Activated CD4-positive, alpha-beta T cell treated with anti-CD3 and anti-CD28 coated beads, Interleukin-2, amount 50 U/mL, for 4 hours (primary cell): Measurements from ENCODE around the gene RRP1.

ENCODE experiments used
- DNase-seq, 2 experiments: peaks; one replicate each; pipeline ENCODE4 v3.0.0-alpha.2; 2020

Gene RRP1

DNA sequence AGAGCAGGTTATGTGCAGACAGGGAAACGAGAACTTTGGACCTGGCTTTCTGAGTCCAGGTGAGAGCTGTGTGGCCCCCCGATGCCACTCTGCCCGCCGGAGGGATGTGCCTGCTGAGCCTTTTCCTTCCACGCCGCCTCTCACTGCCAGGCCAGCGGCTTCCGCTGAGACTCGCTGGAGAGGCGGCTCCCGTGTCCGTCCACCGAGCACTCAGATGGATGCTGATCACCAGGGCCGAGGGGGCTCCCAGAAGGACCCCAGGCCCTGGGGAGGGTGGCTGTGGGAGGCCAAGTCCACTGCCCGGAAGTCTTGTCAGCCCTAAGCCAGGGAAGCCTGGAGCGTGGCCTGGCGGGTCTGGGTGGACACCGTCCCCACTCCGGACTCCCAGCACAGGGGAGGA is 29.7 kb upstream of the RRP1 start:
- DNase-seq: no peak

GRCh38 chr21:43760391-43760958 is 28.9 kb upstream of the RRP1 start:
- DNase-seq: no peak

DNA sequence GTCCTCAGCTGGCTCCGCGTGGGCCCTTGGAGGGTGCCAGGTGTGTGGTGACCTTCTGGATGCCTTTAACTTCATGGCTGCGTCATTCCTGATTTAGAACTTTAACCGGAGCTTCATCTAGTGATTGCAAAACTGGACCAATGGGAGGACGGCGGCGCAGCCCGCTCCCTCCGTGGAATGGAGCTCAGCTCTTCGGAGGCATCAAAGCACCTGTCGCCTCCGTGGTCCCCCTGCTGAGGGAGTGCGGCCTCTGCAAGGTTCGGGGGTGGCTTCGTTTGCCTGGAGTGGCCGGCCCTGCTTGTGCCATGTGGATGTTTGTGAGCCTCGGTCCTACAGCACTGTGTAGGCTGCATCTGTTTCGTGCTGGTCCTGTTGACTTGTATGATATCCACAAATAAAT is 27.5 kb upstream of the RRP1 start:
- DNase-seq: no peak

GRCh38 chr21:43762303-43763128 is 26.9 kb upstream of the RRP1 start:
- no peak for DNase-seq

DNA sequence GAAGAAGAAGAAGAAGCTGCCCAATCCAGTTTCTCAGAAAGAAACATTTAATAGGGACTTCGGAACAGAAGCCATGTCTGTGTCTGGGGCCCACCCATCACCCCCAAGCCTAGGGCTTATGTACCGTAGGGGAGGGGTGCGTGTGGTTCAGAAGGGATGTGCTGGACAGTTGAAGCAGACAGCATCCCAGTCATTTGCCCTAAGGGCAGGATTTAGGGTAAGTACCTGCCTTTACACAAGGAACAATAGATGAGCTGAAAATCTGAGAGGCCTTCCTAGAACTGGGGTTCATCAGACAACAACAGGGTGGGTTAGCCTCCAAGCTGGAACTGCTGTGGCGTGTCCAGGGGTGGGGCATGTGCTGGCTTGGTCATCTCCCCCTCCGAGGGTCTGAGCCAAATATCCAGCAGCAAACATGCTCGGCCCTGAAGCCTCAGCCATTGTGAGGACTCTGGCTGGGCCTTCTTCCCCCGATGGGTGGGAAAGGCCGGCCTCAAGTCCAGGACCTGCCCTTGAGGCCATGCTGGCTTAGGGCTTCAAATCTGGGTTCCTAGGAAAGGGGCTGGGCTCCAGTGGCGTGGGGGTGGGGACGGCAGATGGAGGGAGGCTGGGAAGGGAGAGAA is 25.4 kb upstream of the RRP1 start:
- no peak for DNase-seq

- DNase-seq: no peak
These were observed 24.5 kb upstream of the RRP1 start for GRCh38 chr21:43764576-43765495.

DNA sequence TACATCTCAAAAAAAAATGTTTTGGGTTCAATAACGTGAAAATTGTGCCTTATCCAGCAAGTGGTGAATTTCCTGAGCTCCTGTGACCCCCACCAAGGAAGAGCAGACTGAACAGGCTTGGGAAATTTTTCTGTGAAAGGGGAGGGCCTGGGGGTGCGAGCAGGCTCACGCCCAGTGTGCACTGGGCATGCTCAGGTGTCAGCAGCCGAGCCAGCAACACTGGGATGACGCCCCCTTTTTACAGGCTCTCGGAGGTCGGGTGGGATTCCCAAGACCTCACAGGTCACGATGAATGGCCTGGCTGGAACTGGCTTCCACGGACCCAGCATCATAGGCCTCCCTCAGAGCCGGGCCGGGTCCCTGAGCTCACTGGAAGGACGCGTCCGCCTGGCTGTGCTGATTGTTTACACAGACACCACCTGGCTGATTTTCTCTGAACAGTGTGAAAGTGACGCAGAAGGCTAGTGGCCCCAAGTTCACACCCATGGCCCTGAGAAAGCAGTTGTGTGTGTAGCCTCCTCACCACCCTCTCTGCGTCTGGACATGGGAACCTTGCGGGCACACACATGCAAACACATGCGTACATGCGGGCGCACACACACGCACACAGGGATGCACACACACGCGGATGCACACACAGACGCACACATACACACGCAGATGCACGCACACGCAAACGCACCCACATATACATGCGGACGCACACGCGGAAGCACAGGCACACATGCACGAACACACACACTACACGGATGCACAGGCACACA is 22.5 kb upstream of the RRP1 start:
- DNase-seq: no peak

- DNase-seq: no peak
These were observed 21.8 kb upstream of the RRP1 start for GRCh38 chr21:43767498-43767983.

- no peak for DNase-seq
These were observed 21.2 kb upstream of the RRP1 start for GRCh38 chr21:43767984-43768867.

DNA sequence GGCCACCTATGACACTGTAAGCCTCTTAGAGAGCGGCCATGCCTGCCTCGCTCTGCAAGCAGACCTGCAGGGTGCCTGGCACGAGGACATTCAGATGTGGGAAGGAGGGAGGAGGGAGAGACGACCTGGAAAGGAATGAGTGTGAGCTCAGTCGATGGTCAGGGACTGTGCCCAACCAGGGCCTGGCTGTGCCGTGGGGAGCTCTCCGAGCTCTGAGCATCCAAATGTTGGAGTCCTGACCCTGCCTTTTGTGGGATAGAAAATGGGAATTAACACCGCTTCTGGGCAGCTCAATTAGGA is 20.6 kb upstream of the RRP1 start:
- DNase-seq: no peak

DNA sequence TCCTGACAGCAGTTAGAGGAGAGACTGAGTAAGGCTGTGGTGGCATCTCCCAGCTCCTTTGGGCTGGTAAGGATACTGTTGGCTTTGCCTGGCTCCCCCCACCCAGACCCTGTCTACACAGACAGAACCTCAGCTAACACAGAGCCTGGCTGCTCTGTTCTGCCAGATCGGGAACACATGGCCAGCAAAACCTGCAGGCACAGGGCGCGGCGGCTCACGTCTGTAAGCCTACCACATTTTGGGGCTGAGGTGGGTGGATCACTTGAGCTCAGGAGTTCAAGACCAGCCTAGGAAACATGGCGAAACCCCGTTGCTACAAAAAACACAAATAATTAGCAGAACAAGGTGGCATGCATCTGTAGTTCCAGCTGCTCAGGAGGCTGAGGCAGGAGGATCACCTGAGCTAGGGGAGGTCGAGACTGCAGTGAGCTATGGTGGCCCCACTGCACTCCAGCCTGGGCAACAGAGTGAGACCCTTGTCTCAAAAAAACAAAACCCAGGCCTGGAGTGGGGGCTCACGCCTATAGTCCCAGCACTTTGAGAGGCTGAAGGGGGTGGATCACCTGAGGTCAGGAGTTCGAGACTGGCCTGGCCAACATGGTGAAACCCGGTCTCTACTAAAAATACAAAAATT is 19.9 kb upstream of the RRP1 start:
- no peak for DNase-seq

DNA sequence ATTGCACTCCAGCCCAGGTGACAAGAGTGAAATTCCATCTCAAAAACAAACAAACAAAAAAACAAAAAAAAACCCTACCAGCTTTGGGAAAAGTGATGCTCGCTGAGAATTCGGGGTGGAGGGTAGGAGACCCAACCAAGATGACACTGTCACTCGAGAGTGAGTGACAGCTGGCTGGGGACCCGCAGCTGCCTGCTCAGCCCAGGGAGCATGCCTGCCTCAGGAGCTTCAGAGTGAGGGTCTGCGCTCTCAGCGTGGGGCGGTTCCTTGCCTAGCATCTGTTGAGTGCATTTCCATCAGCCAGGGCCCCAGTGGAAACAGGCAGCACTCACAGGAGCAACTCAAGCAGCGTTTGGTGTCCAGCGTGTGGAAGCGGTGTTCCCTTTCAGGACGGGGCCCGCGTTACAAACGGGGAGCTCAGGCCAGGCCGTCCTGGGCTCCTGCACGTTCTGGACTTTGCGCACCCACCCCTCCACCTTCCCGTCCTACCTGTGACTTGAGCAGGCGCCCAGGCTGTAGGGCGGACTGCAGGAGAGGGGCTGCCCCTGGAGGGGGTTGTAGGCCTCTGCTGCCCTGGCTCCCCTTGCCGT is 19.2 kb upstream of the RRP1 start:
- DNase-seq: no peak

DNA sequence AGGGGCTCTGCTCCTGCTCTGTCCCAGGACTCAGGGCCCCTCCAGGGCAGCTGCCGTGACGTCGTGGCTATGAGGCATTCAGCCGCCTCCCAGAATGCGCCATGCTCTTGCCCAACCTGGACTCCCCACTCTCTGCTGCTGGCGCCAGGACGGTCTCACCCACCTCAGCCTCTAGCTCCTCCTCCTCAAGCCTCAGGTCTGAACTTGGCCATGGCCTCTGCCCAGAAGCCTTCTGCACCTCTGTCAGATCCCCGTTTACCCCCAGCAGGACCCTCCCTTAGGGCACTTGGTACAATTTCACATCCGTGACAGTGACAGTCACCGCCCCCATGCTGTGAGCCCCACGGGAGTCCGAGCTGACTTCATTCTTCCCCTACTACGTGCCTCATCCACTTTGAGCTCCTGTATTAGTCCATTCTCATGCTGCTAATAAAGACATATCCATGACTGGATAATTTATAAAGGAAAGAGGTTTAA is 18.1 kb upstream of the RRP1 start:
- no peak for DNase-seq

GRCh38 chr21:43771698-43772424 is 17.5 kb upstream of the RRP1 start:
- no peak for DNase-seq

GRCh38 chr21:43772425-43772821 is 17.0 kb upstream of the RRP1 start:
- DNase-seq: no peak

GRCh38 chr21:43774163-43774562 is 15.2 kb upstream of the RRP1 start:
- DNase-seq: no peak

DNA sequence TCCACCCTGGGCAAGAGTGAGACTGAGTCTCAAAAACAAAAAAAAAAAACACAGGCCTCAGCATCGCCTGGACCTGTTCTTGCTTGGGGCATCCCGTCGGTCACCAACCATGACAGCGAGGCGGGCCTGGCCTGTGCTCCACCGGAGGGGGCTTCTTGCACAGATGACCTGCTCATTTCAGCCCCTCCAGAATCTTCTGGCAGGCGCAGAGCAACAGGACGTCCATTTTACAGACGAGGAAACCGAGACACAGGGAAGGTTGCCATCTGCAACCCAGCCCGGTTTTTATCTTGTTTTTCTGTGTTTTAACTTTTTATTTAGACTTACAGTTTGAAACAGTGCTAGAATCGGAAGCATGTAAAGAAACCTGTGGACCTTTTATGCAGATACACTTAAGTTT is 14.2 kb upstream of the RRP1 start:
- no peak for DNase-seq

DNA sequence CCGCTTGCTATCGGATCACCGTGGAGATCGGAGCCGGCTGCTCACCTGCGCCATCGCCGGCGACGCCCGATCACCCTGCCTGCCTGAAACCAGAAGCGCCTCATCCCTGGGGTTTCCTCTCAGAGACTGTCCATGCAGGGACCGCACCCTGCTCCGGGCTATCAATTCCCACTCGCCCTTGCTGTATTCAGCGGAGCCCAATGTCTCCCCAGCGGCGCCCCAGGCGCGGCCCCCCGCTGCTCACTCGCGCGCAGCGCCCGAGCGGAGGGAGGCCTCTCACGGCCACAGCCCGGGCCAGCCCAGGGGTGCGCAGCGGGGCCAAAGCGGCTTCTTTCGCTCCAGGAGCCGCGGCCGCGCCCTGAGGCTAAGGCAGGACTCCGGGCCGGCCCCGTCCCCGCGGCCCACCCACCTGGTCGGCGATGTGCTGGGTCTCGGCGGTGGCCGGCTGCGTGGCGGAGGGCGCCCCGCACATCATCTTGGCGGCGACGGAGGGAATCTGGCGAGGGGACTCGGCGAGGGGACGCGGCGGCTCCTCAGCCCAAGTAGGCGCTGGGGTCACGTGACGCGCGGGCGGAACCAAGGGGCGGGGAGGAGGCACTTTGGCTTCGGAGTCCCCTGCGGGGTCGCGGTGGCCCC is 13.5 kb upstream of the RRP1 start, which contains the start of gene CSTB:
CSTB (minus strand) TSS at position 514 of the 636 bp plus-strand sequence; CDS start at position 475, 39 bp downstream.
- peak; percentile 81 to 84 for DNase-seq

GRCh38 chr21:43777953-43778352 is 11.4 kb upstream of the RRP1 start:
- no peak for DNase-seq
